Hematopoietic multipotent progenitor cell treated with erythropoietin and hydrocortisone succinate and interleukin-3 and kit ligand, for 6 days (in vitro differentiated cells): ENCODE results near the gene SENP6.
"Not testable (repeated sequence)": the region's sequence is repeated elsewhere in the genome, so short reads cannot be mapped to it uniquely, and the experiment has no call there.

ENCODE experiments used
- DNase-seq: peaks from one replicate; pipeline ENCODE4 v3.0.0-alpha.2; 2015

SENP6 gene

GRCh38 chr6:75601304-75602245 is at the start of gene SENP6:
SENP6 (plus strand) TSS chr6:75601880; CDS start chr6:75602525, 645 bp downstream.
- DNase-seq = peak; percentile 88

GRCh38 chr6:75556240-75556639 is 45.4 kb upstream of the SENP6 start:
- no peak for DNase-seq

GRCh38 chr6:75557068-75557467 is 44.6 kb upstream of the SENP6 start:
- no peak for DNase-seq

- DNase-seq = peak; percentile 63
Observed at GRCh38 chr6:75563032-75563431, 38.6 kb upstream of the SENP6 start.

- no peak for DNase-seq
Observed at GRCh38 chr6:75566137-75566767, 35.4 kb upstream of the SENP6 start.

- no peak for DNase-seq
Observed at GRCh38 chr6:75568100-75568499, 33.6 kb upstream of the SENP6 start.

- no peak for DNase-seq
Observed at GRCh38 chr6:75568965-75569364, 32.7 kb upstream of the SENP6 start.

GRCh38 chr6:75570671-75571070 is 31.0 kb upstream of the SENP6 start:
- DNase-seq = not testable (repeated sequence)

GRCh38 chr6:75572072-75572471 is 29.6 kb upstream of the SENP6 start:
- no peak for DNase-seq

GRCh38 chr6:75579951-75580350 is 21.7 kb upstream of the SENP6 start:
- no peak for DNase-seq

GRCh38 chr6:75581231-75581630 is 20.4 kb upstream of the SENP6 start:
- no peak for DNase-seq

- DNase-seq = not testable (repeated sequence)
Observed at GRCh38 chr6:75584552-75584951, 17.1 kb upstream of the SENP6 start.

- DNase-seq = no peak
Observed at GRCh38 chr6:75588948-75589347, 12.7 kb upstream of the SENP6 start.

- DNase-seq = no peak
Observed at GRCh38 chr6:75590370-75590769, 11.3 kb upstream of the SENP6 start.

GRCh38 chr6:75596380-75596779 is 5.3 kb upstream of the SENP6 start:
- not testable (repeated sequence) for DNase-seq

- DNase-seq = peak; percentile 48
Observed at GRCh38 chr6:75600768-75601167, 912 bp upstream of the SENP6 start.

- peak; percentile 55 for DNase-seq
Observed at GRCh38 chr6:75602246-75603105, 796 bp downstream of the SENP6 start.

- DNase-seq = no peak
Observed at GRCh38 chr6:75603106-75603420, 1.4 kb downstream of the SENP6 start.

GRCh38 chr6:75604294-75604693 is 2.6 kb downstream of the SENP6 start:
- no peak for DNase-seq

GRCh38 chr6:75605635-75606034 is 4.0 kb downstream of the SENP6 start:
- DNase-seq = no peak

GRCh38 chr6:75608304-75608703 is 6.6 kb downstream of the SENP6 start:
- DNase-seq = no peak

GRCh38 chr6:75608956-75609533 is 7.4 kb downstream of the SENP6 start:
- DNase-seq = peak; percentile 49
